ENCODE results near the gene CLSTN2. TPM values are rescaled to one million over a fixed set of nuclear protein-coding genes. Genes with fewer than 3 reads are reported as not detected.

CLSTN2 gene
- total RNA-seq, 1 donor from 2014 or later = 65.0 TPM

- Mint-ChIP-seq H3K9me3 (ENCODE audit: low read depth) (peaks cover 2% of the 10 kb centered on the region), H3K27ac (ENCODE audit: unreplicated experiment) (peak overlapping the region; percentile 57), H3K4me1 (ENCODE audit: low read depth) (peaks cover 19% of the 10 kb centered on the region), H3K36me3 (ENCODE audit: low read depth) (peaks cover 3% of the 10 kb centered on the region), H3K4me3 (ENCODE audit: unreplicated experiment) (no peak overlapping the region), H3K27me3 (ENCODE audit: low read depth) (no peaks in the 10 kb centered on the region)
- no peak for DNase-seq (ENCODE audit: low spot score)
- no peak for TF ChIP-seq CTCF (IDR thresholded peaks at IDR 0.05)
These were observed 431.1 kb downstream of the CLSTN2 start for GRCh38 chr3:140365872-140366697.

- no peak for DNase-seq (ENCODE audit: low spot score)
- H3K9me3 Mint-ChIP-seq (ENCODE audit: low read depth) = no peaks in the 10 kb centered on the region
- peaks cover 19% of the 10 kb centered on the region for H3K4me1 Mint-ChIP-seq (ENCODE audit: low read depth)
- H3K27ac Mint-ChIP-seq (ENCODE audit: unreplicated experiment) = no peak overlapping the region
- H3K27me3 Mint-ChIP-seq (ENCODE audit: low read depth) = no peaks in the 10 kb centered on the region
- peaks cover 2% of the 10 kb centered on the region for H3K36me3 Mint-ChIP-seq (ENCODE audit: low read depth)
- H3K4me3 Mint-ChIP-seq (ENCODE audit: unreplicated experiment) = no peak overlapping the region
- TF ChIP-seq CTCF (IDR thresholded peaks at IDR 0.05) = no peak
These were observed 433.3 kb downstream of the CLSTN2 start for GRCh38 chr3:140368223-140368811.

GRCh38 chr3:140370686-140371085, 435.7 kb downstream of the CLSTN2 start:
- Mint-ChIP-seq H3K9me3 (ENCODE audit: low read depth) (no peaks in the 10 kb centered on the region), H3K27me3 (ENCODE audit: low read depth) (no peaks in the 10 kb centered on the region), H3K27ac (ENCODE audit: unreplicated experiment) (no peak overlapping the region), H3K36me3 (ENCODE audit: low read depth) (peaks cover 4% of the 10 kb centered on the region), H3K4me1 (ENCODE audit: low read depth) (peaks cover 11% of the 10 kb centered on the region), H3K4me3 (ENCODE audit: unreplicated experiment) (no peak overlapping the region)
- TF ChIP-seq CTCF (IDR thresholded peaks at IDR 0.05) = no peak
- DNase-seq (ENCODE audit: low spot score) = no peak

- H3K4me3 Mint-ChIP-seq (ENCODE audit: unreplicated experiment) = no peak overlapping the region
- no peak for TF ChIP-seq CTCF (IDR thresholded peaks at IDR 0.05)
- no peaks in the 10 kb centered on the region for H3K4me1 Mint-ChIP-seq (ENCODE audit: low read depth)
- peaks cover 4% of the 10 kb centered on the region for H3K36me3 Mint-ChIP-seq (ENCODE audit: low read depth)
- no peak overlapping the region for H3K27ac Mint-ChIP-seq (ENCODE audit: unreplicated experiment)
- DNase-seq (ENCODE audit: low spot score) = no peak
- no peaks in the 10 kb centered on the region for H3K9me3 Mint-ChIP-seq (ENCODE audit: low read depth)
- no peaks in the 10 kb centered on the region for H3K27me3 Mint-ChIP-seq (ENCODE audit: low read depth)
These were observed 438.2 kb downstream of the CLSTN2 start for GRCh38 chr3:140373234-140373633.

- Mint-ChIP-seq H3K27me3 (ENCODE audit: low read depth) (no peaks in the 10 kb centered on the region), H3K36me3 (ENCODE audit: low read depth) (peaks cover 4% of the 10 kb centered on the region), H3K4me1 (ENCODE audit: low read depth) (peaks cover 6% of the 10 kb centered on the region), H3K27ac (ENCODE audit: unreplicated experiment) (no peak overlapping the region), H3K9me3 (ENCODE audit: low read depth) (peaks cover 2% of the 10 kb centered on the region), H3K4me3 (ENCODE audit: unreplicated experiment) (no peak overlapping the region)
- TF ChIP-seq CTCF (IDR thresholded peaks at IDR 0.05) = no peak
- DNase-seq (ENCODE audit: low spot score) = no peak
These were observed 440.0 kb downstream of the CLSTN2 start for GRCh38 chr3:140375002-140375401.
